NCI-H2029 treated with DMSO at 0.1 percent for 48 hours (cell line): ENCODE results near the gene BHLHE23.

ENCODE experiments used
- DNase-seq: peaks from one replicate; lab custom pipeline; 2025; lab: John Stamatoyannopoulos, UW

BHLHE23 gene

GRCh38 chr20:63006540-63007359 is at the start of gene BHLHE23:
BHLHE23 (minus strand) TSS chr20:63006964; CDS start chr20:63006774, 190 bp downstream.
- DNase-seq = no peak

- DNase-seq = no peak
Observed at GRCh38 chr20:63055575-63056235, 48.9 kb upstream of the BHLHE23 start.

GRCh38 chr20:63054681-63055240 is 48.0 kb upstream of the BHLHE23 start:
- DNase-seq = no peak

GRCh38 chr20:63054103-63054474 is 47.3 kb upstream of the BHLHE23 start:
- DNase-seq = no peak

- no peak for DNase-seq
Observed at GRCh38 chr20:63053432-63054102, 46.8 kb upstream of the BHLHE23 start.

- no peak for DNase-seq
Observed at GRCh38 chr20:63052571-63053431, 46.0 kb upstream of the BHLHE23 start.

GRCh38 chr20:63051911-63052310 is 45.1 kb upstream of the BHLHE23 start:
- DNase-seq = no peak

- DNase-seq = no peak
Observed at GRCh38 chr20:63051186-63051860, 44.6 kb upstream of the BHLHE23 start.

GRCh38 chr20:63050406-63050805 is 43.6 kb upstream of the BHLHE23 start:
- no peak for DNase-seq

GRCh38 chr20:63049561-63050221 is 42.9 kb upstream of the BHLHE23 start:
- no peak for DNase-seq

- DNase-seq = no peak
Observed at GRCh38 chr20:63049191-63049518, 42.4 kb upstream of the BHLHE23 start.

- no peak for DNase-seq
Observed at GRCh38 chr20:63048516-63049190, 41.9 kb upstream of the BHLHE23 start.

GRCh38 chr20:63047946-63048345 is 41.2 kb upstream of the BHLHE23 start:
- DNase-seq = no peak

- DNase-seq = no peak
Observed at GRCh38 chr20:63047267-63047666, 40.5 kb upstream of the BHLHE23 start.

- DNase-seq = no peak
Observed at GRCh38 chr20:63046841-63047240, 40.1 kb upstream of the BHLHE23 start.

- no peak for DNase-seq
Observed at GRCh38 chr20:63045991-63046390, 39.2 kb upstream of the BHLHE23 start.

- no peak for DNase-seq
Observed at GRCh38 chr20:63045401-63045800, 38.6 kb upstream of the BHLHE23 start.

GRCh38 chr20:63044605-63045004 is 37.8 kb upstream of the BHLHE23 start:
- no peak for DNase-seq

- DNase-seq = no peak
Observed at GRCh38 chr20:63044204-63044600, 37.4 kb upstream of the BHLHE23 start.
